SK-N-SH treated with all-trans-retinoic acid at 6 μM for 48 hours (cell line): ENCODE measurements around the gene KRTAP10-2.

Source experiments
- ATAC-seq: fragments of 200-7000 bp; cut with Tn5 transposase; 3 replicates; pipeline ENCODE4 v1.9.1; 2020; ENCODE audit warnings: mild to moderate bottlenecking, moderate library complexity
- ARNTL ChIP-seq: fragments of 450-650 bp; formaldehyde crosslinking; IDR thresholded peaks from 2 replicates; pipeline ENCODE4 v1.5.0; 2020; ENCODE audit warnings: low read depth, mild to moderate bottlenecking, moderate library complexity, borderline replicate concordance
- BACH2 ChIP-seq: fragments of 250-450 bp; sonication (Bioruptor Pico); IDR thresholded peaks from 2 replicates; pipeline ENCODE4 v1.9.0; 2021; ENCODE audit warnings: mild to moderate bottlenecking, borderline replicate concordance
- CSDC2 ChIP-seq: fragments of 250-450 bp; sonication (Bioruptor Pico); IDR thresholded peaks from 2 replicates; pipeline ENCODE4 v1.5.0; 2020; ENCODE audit warnings: mild to moderate bottlenecking, moderate library complexity
- ESRRG ChIP-seq: fragments of 250-450 bp; sonication (Bioruptor Pico); IDR thresholded peaks from 2 replicates; pipeline ENCODE4 v1.6.1; 2021; ENCODE audit warnings: mild to moderate bottlenecking
- PPARA ChIP-seq: fragments of 250-450 bp; sonication (Bioruptor Pico); IDR thresholded peaks from 2 replicates; pipeline ENCODE4 v1.5.0; 2020; ENCODE audit warnings: mild to moderate bottlenecking, borderline replicate concordance
- SNAI2 ChIP-seq: fragments of 250-450 bp; sonication (Bioruptor Pico); IDR thresholded peaks from 2 replicates; pipeline ENCODE4 v1.5.0; 2020; ENCODE audit warnings: mild to moderate bottlenecking, moderate library complexity
- TCF4 ChIP-seq: fragments of 250-450 bp; sonication (Bioruptor Pico); IDR thresholded peaks from 2 replicates; pipeline ENCODE4 v1.8.0; 2021; ENCODE audit warnings: mild to moderate bottlenecking, moderate library complexity, borderline replicate concordance
- TOX ChIP-seq: fragments of 250-450 bp; sonication (Bioruptor Pico); IDR thresholded peaks from 2 replicates; pipeline ENCODE4 v1.8.0; 2021; ENCODE audit warnings: mild to moderate bottlenecking, moderate library complexity, borderline replicate concordance
- ZC3H10 ChIP-seq: fragments of 250-450 bp; sonication (Bioruptor Pico); IDR thresholded peaks from 2 replicates; pipeline ENCODE4 v1.5.1; 2021; ENCODE audit warnings: mild to moderate bottlenecking, moderate library complexity
- ZFP30 ChIP-seq: fragments of 450-650 bp; formaldehyde crosslinking; IDR thresholded peaks from 2 replicates; pipeline ENCODE4 v1.5.0; 2022; ENCODE audit warnings: mild to moderate bottlenecking, moderate library complexity
- ZNF565 ChIP-seq: fragments of 450-650 bp; formaldehyde crosslinking; conservative IDR thresholded peaks from 2 replicates; pipeline ENCODE4 v1.5.0; 2020; ENCODE audit warnings: low read depth, mild to moderate bottlenecking, moderate library complexity
- ZNF8 ChIP-seq: fragments of 450-650 bp; formaldehyde crosslinking; IDR thresholded peaks from 2 replicates; pipeline ENCODE4 v1.5.0; 2020; ENCODE audit warnings: mild to moderate bottlenecking, moderate library complexity
- TF ChIP-seq, protein P1 (sequence below): fragments of 250-450 bp; sonication (Bioruptor Pico); IDR thresholded peaks from 2 replicates; pipeline ENCODE4 v1.5.1; 2020; ENCODE audit warnings: low read depth, mild to moderate bottlenecking, moderate library complexity
- TF ChIP-seq, protein P2 (sequence below): fragments of 250-450 bp; sonication (Bioruptor Pico); IDR thresholded peaks from 2 replicates; pipeline ENCODE4 v1.5.1; 2021; ENCODE audit warnings: mild to moderate bottlenecking, moderate library complexity
- TF ChIP-seq, protein P3 (sequence below): fragments of 250-450 bp; sonication (Bioruptor Pico); IDR thresholded peaks from 2 replicates; pipeline ENCODE4 v1.8.0; 2020; ENCODE audit warnings: mild to moderate bottlenecking, moderate library complexity, borderline replicate concordance
- TF ChIP-seq, protein P4 (sequence below): fragments of 250-450 bp; sonication (Bioruptor Pico); IDR thresholded peaks from 2 replicates; pipeline ENCODE4 v1.5.0; 2020; ENCODE audit warnings: mild to moderate bottlenecking, moderate library complexity
- TF ChIP-seq, protein P5 (sequence below): fragments of 250-450 bp; sonication (Bioruptor Pico); IDR thresholded peaks from 2 replicates; pipeline ENCODE4 v1.8.0; 2021; ENCODE audit warnings: low read depth, mild to moderate bottlenecking, moderate library complexity, borderline replicate concordance

The KRTAP10-2 gene

DNA sequence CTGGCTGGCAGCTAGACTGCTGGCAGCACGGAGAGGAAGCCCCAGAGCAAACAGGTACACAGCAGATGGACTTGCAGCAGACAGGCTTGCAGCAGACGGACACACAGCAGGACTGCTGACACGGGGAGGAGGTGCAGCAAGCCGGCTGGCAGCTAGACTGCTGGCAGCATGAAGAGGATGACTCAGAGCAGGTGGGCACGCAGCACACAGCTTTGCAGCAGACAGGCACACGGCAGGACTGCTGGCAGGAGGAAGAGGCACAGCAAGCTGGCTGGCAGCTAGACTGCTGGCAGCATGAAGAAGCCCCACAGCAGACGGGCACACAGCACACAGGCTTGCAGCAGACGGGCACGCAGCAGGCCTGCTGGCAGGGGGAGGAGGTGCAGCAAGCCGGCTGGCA is 498 bp downstream of the KRTAP10-2 start:
- no peak for ATAC-seq
- TF ChIP-seq SNAI2, result no peak
- no peak for TF ChIP-seq ESRRG (CRISPR knock-in tag)

DNA sequence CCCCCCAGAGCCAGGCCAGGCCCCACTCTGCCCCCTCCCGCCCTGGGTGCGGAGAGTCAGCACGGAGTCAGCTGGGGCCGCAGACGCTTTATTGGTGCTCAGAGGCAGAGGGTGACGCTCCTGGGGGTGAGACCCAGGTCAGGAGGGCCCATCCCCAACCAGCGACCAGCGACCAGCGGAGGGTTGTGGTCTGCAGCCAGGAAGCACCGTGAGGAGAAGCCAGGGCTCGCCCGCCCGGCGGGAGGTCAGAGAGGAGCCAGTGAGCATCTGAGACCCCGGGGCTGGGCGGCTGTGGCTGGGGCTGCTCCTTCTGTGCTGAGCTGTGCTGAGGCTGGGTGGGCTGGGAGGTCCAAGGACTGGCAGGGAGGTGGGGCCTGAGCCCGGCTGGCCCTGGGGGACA is 1.0 kb downstream of the KRTAP10-2 start:
- 0 out of 3 replicates have a peak, but pooled peaks have one; percentile 18 for ATAC-seq

DNA sequence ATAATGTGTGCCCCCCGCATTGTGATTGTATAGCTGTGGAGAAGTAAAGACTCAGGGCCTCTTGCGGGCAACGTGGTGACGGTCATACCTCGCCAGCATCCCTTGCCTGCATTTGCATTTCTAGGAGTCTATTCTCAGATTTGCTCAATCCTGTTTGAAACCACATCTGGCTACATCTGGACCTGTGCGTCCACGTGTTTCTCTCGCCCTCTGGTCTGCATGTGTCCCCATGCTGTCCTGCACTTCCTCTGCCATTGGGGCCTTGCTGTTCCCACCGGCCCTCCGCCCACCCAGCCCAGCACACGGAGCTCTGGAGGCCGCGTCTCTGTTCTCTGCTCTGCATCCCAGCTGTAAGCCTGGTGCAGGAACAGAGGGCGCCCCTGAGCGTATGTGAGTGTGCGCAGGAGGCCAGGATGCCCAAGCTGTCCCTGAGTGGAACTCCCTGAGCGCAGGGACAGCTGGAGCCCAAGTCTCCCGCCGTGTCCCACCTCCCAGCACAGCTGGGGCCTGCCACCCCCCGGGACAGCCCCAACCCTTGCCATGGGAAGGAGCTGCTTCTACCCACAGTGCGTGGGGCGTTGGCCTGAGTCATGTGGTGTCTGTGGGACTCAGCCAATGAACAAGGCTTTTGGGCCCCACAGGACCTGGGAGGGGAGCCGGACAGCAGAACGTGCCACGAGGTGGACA is 1.6 kb downstream of the KRTAP10-2 start:
- no peak for TF ChIP-seq TOX (CRISPR knock-in tag)
- no peak for TF ChIP-seq ZFP30 (CRISPR knock-in tag)
- TF ChIP-seq ESRRG (CRISPR knock-in tag), result no peak
- TF ChIP-seq, protein P1, sequence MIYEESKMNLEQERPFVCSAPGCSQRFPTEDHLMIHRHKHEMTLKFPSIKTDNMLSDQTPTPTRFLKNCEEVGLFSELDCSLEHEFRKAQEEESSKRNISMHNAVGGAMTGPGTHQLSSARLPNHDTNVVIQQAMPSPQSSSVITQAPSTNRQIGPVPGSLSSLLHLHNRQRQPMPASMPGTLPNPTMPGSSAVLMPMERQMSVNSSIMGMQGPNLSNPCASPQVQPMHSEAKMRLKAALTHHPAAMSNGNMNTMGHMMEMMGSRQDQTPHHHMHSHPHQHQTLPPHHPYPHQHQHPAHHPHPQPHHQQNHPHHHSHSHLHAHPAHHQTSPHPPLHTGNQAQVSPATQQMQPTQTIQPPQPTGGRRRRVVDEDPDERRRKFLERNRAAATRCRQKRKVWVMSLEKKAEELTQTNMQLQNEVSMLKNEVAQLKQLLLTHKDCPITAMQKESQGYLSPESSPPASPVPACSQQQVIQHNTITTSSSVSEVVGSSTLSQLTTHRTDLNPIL (CRISPR knock-in tag), result no peak
- TF ChIP-seq ZNF565, result no peak
- TF ChIP-seq TCF4, result no peak
- TF ChIP-seq, protein P2, sequence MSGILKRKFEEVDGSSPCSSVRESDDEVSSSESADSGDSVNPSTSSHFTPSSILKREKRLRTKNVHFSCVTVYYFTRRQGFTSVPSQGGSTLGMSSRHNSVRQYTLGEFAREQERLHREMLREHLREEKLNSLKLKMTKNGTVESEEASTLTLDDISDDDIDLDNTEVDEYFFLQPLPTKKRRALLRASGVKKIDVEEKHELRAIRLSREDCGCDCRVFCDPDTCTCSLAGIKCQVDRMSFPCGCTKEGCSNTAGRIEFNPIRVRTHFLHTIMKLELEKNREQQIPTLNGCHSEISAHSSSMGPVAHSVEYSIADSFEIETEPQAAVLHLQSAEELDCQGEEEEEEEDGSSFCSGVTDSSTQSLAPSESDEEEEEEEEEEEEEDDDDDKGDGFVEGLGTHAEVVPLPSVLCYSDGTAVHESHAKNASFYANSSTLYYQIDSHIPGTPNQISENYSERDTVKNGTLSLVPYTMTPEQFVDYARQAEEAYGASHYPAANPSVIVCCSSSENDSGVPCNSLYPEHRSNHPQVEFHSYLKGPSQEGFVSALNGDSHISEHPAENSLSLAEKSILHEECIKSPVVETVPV, result no peak
- no peak for TF ChIP-seq ZC3H10 (CRISPR knock-in tag)
- no peak for TF ChIP-seq CSDC2 (CRISPR knock-in tag)
- TF ChIP-seq, protein P3, sequence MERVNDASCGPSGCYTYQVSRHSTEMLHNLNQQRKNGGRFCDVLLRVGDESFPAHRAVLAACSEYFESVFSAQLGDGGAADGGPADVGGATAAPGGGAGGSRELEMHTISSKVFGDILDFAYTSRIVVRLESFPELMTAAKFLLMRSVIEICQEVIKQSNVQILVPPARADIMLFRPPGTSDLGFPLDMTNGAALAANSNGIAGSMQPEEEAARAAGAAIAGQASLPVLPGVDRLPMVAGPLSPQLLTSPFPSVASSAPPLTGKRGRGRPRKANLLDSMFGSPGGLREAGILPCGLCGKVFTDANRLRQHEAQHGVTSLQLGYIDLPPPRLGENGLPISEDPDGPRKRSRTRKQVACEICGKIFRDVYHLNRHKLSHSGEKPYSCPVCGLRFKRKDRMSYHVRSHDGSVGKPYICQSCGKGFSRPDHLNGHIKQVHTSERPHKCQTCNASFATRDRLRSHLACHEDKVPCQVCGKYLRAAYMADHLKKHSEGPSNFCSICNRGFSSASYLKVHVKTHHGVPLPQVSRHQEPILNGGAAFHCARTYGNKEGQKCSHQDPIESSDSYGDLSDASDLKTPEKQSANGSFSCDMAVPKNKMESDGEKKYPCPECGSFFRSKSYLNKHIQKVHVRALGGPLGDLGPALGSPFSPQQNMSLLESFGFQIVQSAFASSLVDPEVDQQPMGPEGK (CRISPR knock-in tag), result no peak
- TF ChIP-seq, protein P4, sequence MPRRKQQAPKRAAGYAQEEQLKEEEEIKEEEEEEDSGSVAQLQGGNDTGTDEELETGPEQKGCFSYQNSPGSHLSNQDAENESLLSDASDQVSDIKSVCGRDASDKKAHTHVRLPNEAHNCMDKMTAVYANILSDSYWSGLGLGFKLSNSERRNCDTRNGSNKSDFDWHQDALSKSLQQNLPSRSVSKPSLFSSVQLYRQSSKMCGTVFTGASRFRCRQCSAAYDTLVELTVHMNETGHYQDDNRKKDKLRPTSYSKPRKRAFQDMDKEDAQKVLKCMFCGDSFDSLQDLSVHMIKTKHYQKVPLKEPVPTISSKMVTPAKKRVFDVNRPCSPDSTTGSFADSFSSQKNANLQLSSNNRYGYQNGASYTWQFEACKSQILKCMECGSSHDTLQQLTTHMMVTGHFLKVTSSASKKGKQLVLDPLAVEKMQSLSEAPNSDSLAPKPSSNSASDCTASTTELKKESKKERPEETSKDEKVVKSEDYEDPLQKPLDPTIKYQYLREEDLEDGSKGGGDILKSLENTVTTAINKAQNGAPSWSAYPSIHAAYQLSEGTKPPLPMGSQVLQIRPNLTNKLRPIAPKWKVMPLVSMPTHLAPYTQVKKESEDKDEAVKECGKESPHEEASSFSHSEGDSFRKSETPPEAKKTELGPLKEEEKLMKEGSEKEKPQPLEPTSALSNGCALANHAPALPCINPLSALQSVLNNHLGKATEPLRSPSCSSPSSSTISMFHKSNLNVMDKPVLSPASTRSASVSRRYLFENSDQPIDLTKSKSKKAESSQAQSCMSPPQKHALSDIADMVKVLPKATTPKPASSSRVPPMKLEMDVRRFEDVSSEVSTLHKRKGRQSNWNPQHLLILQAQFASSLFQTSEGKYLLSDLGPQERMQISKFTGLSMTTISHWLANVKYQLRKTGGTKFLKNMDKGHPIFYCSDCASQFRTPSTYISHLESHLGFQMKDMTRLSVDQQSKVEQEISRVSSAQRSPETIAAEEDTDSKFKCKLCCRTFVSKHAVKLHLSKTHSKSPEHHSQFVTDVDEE, result no peak
- no peak for TF ChIP-seq PPARA
- no peak for TF ChIP-seq ARNTL (CRISPR knock-in tag)
- peak; percentile 32; the same call in 1 of the 3 replicates for ATAC-seq

DNA sequence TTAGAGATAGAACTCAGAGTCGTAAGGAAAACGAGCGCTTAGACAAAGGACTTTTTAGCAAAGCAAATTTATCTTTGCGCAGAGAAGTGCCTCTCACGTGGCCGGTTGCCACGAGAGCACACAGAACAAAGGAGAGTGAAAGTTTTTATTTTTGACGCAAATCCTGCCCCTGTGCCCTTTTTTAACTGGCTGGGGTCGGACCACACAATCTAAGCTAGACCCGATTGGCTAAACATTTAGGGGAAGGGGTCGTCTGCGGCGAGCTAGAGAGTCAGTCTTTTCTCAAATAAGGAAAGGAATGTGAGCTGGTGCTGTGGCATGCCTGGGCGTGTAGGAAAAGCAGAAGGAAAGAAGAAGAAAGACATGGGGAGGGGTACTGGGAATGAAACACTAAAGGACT is 2.4 kb downstream of the KRTAP10-2 start:
- no peak for TF ChIP-seq ZFP30 (CRISPR knock-in tag)
- TF ChIP-seq PPARA, result no peak
- no peak for TF ChIP-seq SNAI2
- no peak for ATAC-seq

DNA sequence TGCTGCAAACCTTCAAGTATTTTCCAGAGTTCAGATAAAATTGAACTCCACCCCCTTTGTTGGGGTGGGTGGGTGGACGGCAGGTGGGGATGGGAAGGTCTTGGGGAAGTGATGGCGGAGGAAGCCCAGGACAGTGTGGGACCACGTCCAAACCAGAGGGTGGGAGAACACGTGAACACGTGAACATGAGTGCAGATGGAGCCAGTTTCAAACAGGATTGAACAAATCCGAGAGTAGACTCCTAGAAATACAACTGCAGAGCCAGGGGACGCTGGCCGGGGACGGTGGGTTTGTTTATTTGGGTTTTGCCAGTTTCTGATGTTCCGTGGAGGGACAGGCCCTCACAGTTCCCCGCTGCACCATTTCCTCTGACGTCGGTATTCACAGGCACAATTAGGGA is 2.9 kb downstream of the KRTAP10-2 start:
- no peak for ATAC-seq
- no peak for TF ChIP-seq TOX (CRISPR knock-in tag)
- TF ChIP-seq ESRRG (CRISPR knock-in tag), result no peak
- no peak for TF ChIP-seq BACH2
- TF ChIP-seq ZNF8 (CRISPR knock-in tag), result no peak
- TF ChIP-seq, protein P3 (CRISPR knock-in tag), result no peak
- no peak for TF ChIP-seq ZFP30 (CRISPR knock-in tag)
- TF ChIP-seq, protein P2, result no peak
- TF ChIP-seq, protein P4, result no peak
- TF ChIP-seq, protein P5, sequence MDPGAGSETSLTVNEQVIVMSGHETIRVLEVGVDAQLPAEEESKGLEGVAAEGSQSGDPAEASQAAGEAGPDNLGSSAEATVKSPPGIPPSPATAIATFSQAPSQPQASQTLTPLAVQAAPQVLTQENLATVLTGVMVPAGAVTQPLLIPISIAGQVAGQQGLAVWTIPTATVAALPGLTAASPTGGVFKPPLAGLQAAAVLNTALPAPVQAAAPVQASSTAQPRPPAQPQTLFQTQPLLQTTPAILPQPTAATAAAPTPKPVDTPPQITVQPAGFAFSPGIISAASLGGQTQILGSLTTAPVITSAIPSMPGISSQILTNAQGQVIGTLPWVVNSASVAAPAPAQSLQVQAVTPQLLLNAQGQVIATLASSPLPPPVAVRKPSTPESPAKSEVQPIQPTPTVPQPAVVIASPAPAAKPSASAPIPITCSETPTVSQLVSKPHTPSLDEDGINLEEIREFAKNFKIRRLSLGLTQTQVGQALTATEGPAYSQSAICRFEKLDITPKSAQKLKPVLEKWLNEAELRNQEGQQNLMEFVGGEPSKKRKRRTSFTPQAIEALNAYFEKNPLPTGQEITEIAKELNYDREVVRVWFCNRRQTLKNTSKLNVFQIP (CRISPR knock-in tag), result no peak
